Activated naive CD8-positive, alpha-beta T cell treated with anti-CD3 and anti-CD28 coated beads, Interleukin-2, amount 50 U/mL, for 24 hours (primary cell): ENCODE results near the gene CENPX.
A peak's percentile ranks its signal among the peaks of the same experiment; 100 is the strongest.

ENCODE experiments used
- ATAC-seq: fragments of 150-1000 bp; cut with Tn5 transposase; one replicate; pipeline ENCODE4 v1.10.0; 2021
- DNase-seq: peaks from one replicate; pipeline ENCODE4 v3.0.0; 2021
- H3K27ac Mint-ChIP-seq: one replicate; pipeline ENCODE4 v1.8.0; 2021; ENCODE audit warnings: mild to moderate bottlenecking, mixed read lengths
- H3K27me3 Mint-ChIP-seq: one replicate; pipeline ENCODE4 v1.8.0; 2021; ENCODE audit warnings: mixed read lengths
- H3K36me3 Mint-ChIP-seq: one replicate; pipeline ENCODE4 v1.8.0; 2021; ENCODE audit warnings: low read depth, mixed read lengths
- H3K4me1 Mint-ChIP-seq: one replicate; pipeline ENCODE4 v1.8.0; 2021; ENCODE audit warnings: mixed read lengths
- H3K4me3 Mint-ChIP-seq: one replicate; pipeline ENCODE4 v1.8.0; 2021; ENCODE audit warnings: mild to moderate bottlenecking, moderate library complexity, mixed read lengths
- H3K9me3 Mint-ChIP-seq: one replicate; pipeline ENCODE4 v1.8.0; 2021; ENCODE audit warnings: mixed read lengths

Gene CENPX

GRCh38 chr17:82016061-82016874, 6.4 kb downstream of the CENPX start:
- H3K4me3 Mint-ChIP-seq, result no peak overlapping the region
- ATAC-seq, result no peak
- H3K36me3 Mint-ChIP-seq, result peaks cover 4% of the 10 kb centered on the region
- H3K27ac Mint-ChIP-seq, result no peak overlapping the region
- DNase-seq, result no peak
- no peaks in the 10 kb centered on the region for H3K9me3 Mint-ChIP-seq
- H3K27me3 Mint-ChIP-seq, result no peaks in the 10 kb centered on the region
- peaks cover 3% of the 10 kb centered on the region for H3K4me1 Mint-ChIP-seq

- peaks cover 4% of the 10 kb centered on the region for H3K36me3 Mint-ChIP-seq
- H3K4me3 Mint-ChIP-seq, result no peak overlapping the region
- H3K27ac Mint-ChIP-seq, result no peak overlapping the region
- DNase-seq (no peak), ATAC-seq (no peak)
- H3K9me3 Mint-ChIP-seq, result no peaks in the 10 kb centered on the region
- H3K27me3 Mint-ChIP-seq, result no peaks in the 10 kb centered on the region
- no peaks in the 10 kb centered on the region for H3K4me1 Mint-ChIP-seq
Observed at GRCh38 chr17:82015311-82015971, 7.2 kb downstream of the CENPX start.

- H3K9me3 Mint-ChIP-seq, result no peaks in the 10 kb centered on the region
- H3K27ac Mint-ChIP-seq, result no peak overlapping the region
- DNase-seq, result no peak
- H3K36me3 Mint-ChIP-seq, result peaks cover 4% of the 10 kb centered on the region
- no peaks in the 10 kb centered on the region for H3K4me1 Mint-ChIP-seq
- no peaks in the 10 kb centered on the region for H3K27me3 Mint-ChIP-seq
- no peak overlapping the region for H3K4me3 Mint-ChIP-seq
- ATAC-seq, result no peak
Observed at GRCh38 chr17:82014971-82015310, 7.7 kb downstream of the CENPX start.

- H3K27ac Mint-ChIP-seq, result no peak overlapping the region
- H3K27me3 Mint-ChIP-seq, result no peaks in the 10 kb centered on the region
Observed at GRCh38 chr17:82014432-82014831, 8.2 kb downstream of the CENPX start.

GRCh38 chr17:82013772-82014321, 8.8 kb downstream of the CENPX start:
- Mint-ChIP-seq H3K9me3 (no peaks in the 10 kb centered on the region), H3K36me3 (peaks cover 4% of the 10 kb centered on the region), H3K27ac (no peak overlapping the region), H3K4me1 (peaks cover 4% of the 10 kb centered on the region), H3K4me3 (no peak overlapping the region), H3K27me3 (no peaks in the 10 kb centered on the region)
- ATAC-seq, result no peak
- DNase-seq, result no peak

More at GRCh38 chr17:82014432-82014831, 8.2 kb downstream of the CENPX start:
- Mint-ChIP-seq H3K9me3 (no peaks in the 10 kb centered on the region), H3K36me3 (peaks cover 4% of the 10 kb centered on the region), H3K4me3 (no peak overlapping the region), H3K4me1 (peaks cover 4% of the 10 kb centered on the region)
- ATAC-seq, result no peak
- no peak for DNase-seq

- H3K4me3 Mint-ChIP-seq, result no peak overlapping the region
- no peak overlapping the region for H3K27ac Mint-ChIP-seq
- ATAC-seq, result no peak
- no peak for DNase-seq
- no peaks in the 10 kb centered on the region for H3K27me3 Mint-ChIP-seq
- H3K36me3 Mint-ChIP-seq, result no peaks in the 10 kb centered on the region
- H3K4me1 Mint-ChIP-seq, result peaks cover 4% of the 10 kb centered on the region
- no peaks in the 10 kb centered on the region for H3K9me3 Mint-ChIP-seq
Observed at GRCh38 chr17:82013341-82013740, 9.3 kb downstream of the CENPX start.

- Mint-ChIP-seq H3K27me3 (no peaks in the 10 kb centered on the region), H3K27ac (no peak overlapping the region), H3K36me3 (no peaks in the 10 kb centered on the region), H3K9me3 (no peaks in the 10 kb centered on the region), H3K4me3 (no peak overlapping the region), H3K4me1 (peaks cover 4% of the 10 kb centered on the region)
- DNase-seq, result no peak
- ATAC-seq, result no peak
Observed at GRCh38 chr17:82012640-82013295, 9.9 kb downstream of the CENPX start.

- peaks cover 4% of the 10 kb centered on the region for H3K4me1 Mint-ChIP-seq
- no peaks in the 10 kb centered on the region for H3K36me3 Mint-ChIP-seq
- H3K27me3 Mint-ChIP-seq, result no peaks in the 10 kb centered on the region
- DNase-seq, result no peak
- H3K4me3 Mint-ChIP-seq, result no peak overlapping the region
- ATAC-seq, result no peak
- H3K9me3 Mint-ChIP-seq, result no peaks in the 10 kb centered on the region
- H3K27ac Mint-ChIP-seq, result no peak overlapping the region
Observed at GRCh38 chr17:82012261-82012639, 10.4 kb downstream of the CENPX start.

GRCh38 chr17:82011617-82012187, 11.0 kb downstream of the CENPX start:
- H3K27me3 Mint-ChIP-seq, result no peaks in the 10 kb centered on the region
- ATAC-seq, result no peak
- no peak overlapping the region for H3K27ac Mint-ChIP-seq
- no peaks in the 10 kb centered on the region for H3K9me3 Mint-ChIP-seq
- no peak for DNase-seq
- H3K4me1 Mint-ChIP-seq, result peaks cover 4% of the 10 kb centered on the region
- no peaks in the 10 kb centered on the region for H3K36me3 Mint-ChIP-seq
- H3K4me3 Mint-ChIP-seq, result no peak overlapping the region

- H3K36me3 Mint-ChIP-seq, result no peaks in the 10 kb centered on the region
- no peak for ATAC-seq
- no peak overlapping the region for H3K27ac Mint-ChIP-seq
- no peak for DNase-seq
- H3K4me3 Mint-ChIP-seq, result no peak overlapping the region
- no peaks in the 10 kb centered on the region for H3K9me3 Mint-ChIP-seq
- peaks cover 8% of the 10 kb centered on the region for H3K4me1 Mint-ChIP-seq
- H3K27me3 Mint-ChIP-seq, result no peaks in the 10 kb centered on the region
Observed at GRCh38 chr17:82010575-82011525, 11.8 kb downstream of the CENPX start.

- Mint-ChIP-seq H3K9me3 (no peaks in the 10 kb centered on the region), H3K4me3 (no peak overlapping the region), H3K27me3 (no peaks in the 10 kb centered on the region), H3K4me1 (peaks cover 9% of the 10 kb centered on the region), H3K36me3 (no peaks in the 10 kb centered on the region), H3K27ac (no peak overlapping the region)
- peak; percentile 47 for ATAC-seq
- peak; percentile 33 for DNase-seq
Observed at GRCh38 chr17:82009413-82009812, 13.3 kb downstream of the CENPX start.

GRCh38 chr17:82008941-82009405, 13.7 kb downstream of the CENPX start:
- Mint-ChIP-seq H3K9me3 (no peaks in the 10 kb centered on the region), H3K4me1 (peaks cover 10% of the 10 kb centered on the region), H3K4me3 (no peak overlapping the region), H3K36me3 (no peaks in the 10 kb centered on the region), H3K27me3 (no peaks in the 10 kb centered on the region), H3K27ac (no peak overlapping the region)
- no peak for DNase-seq
- ATAC-seq, result no peak

- H3K27ac Mint-ChIP-seq, result no peak overlapping the region
- ATAC-seq (no peak), DNase-seq (no peak)
- H3K4me1 Mint-ChIP-seq, result peaks cover 15% of the 10 kb centered on the region
- H3K27me3 Mint-ChIP-seq, result no peaks in the 10 kb centered on the region
- H3K9me3 Mint-ChIP-seq, result no peaks in the 10 kb centered on the region
- no peaks in the 10 kb centered on the region for H3K36me3 Mint-ChIP-seq
- H3K4me3 Mint-ChIP-seq, result no peak overlapping the region
Observed at GRCh38 chr17:82008258-82008940, 14.3 kb downstream of the CENPX start.
